ENCODE measurements around the gene CASKIN1.

GRCh38 chr16:2179576-2179975 lies 16.8 kb downstream of the CASKIN1 start:
- TF ChIP-seq, protein P1, sequence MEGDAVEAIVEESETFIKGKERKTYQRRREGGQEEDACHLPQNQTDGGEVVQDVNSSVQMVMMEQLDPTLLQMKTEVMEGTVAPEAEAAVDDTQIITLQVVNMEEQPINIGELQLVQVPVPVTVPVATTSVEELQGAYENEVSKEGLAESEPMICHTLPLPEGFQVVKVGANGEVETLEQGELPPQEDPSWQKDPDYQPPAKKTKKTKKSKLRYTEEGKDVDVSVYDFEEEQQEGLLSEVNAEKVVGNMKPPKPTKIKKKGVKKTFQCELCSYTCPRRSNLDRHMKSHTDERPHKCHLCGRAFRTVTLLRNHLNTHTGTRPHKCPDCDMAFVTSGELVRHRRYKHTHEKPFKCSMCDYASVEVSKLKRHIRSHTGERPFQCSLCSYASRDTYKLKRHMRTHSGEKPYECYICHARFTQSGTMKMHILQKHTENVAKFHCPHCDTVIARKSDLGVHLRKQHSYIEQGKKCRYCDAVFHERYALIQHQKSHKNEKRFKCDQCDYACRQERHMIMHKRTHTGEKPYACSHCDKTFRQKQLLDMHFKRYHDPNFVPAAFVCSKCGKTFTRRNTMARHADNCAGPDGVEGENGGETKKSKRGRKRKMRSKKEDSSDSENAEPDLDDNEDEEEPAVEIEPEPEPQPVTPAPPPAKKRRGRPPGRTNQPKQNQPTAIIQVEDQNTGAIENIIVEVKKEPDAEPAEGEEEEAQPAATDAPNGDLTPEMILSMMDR (IDR thresholded peaks at IDR 0.05), result no peak
- TF ChIP-seq POLR2A (IDR thresholded peaks at IDR 0.05), result no peak

Measured in testis (tissue), 2 donors.